T-cell (primary cell): ENCODE data around the gene GPR55. TPM values are rescaled to one million over a fixed set of nuclear protein-coding genes. Genes with fewer than 3 reads are reported as not detected.

Experiments used
- ATAC-seq, 4 experiments: fragments of 200-7000 bp in 3 of 4; fragments of 150-1000 bp in 1 of 4; cut with Tn5 transposase; replicated peaks in 1 of 4; 1 replicate in 3 of 4; 2 replicates in 1 of 4; pipeline ENCODE4 v1.10.0; 2021; ENCODE audit warnings: moderate library complexity in 3 of 4, mild to moderate bottlenecking in 2 of 4, moderate number of reproducible peaks in 1 of 4
- CTCF ChIA-PET, 2 donors: fragments of 300-600 bp; sonication (Branson Sonifier 250); formaldehyde crosslinking; loops; one replicate each; lab custom pipeline; 2022; ENCODE audit warnings: antibody characterized with exemption in 2 of 2; lab: Charles Lee
- POLR2A ChIA-PET, 2 donors: fragments of 300-600 bp; sonication (Branson Sonifier 250); formaldehyde crosslinking; loops; one replicate each; lab custom pipeline; 2022; ENCODE audit warnings: antibody characterized with exemption in 2 of 2; lab: Charles Lee
- DNase-seq, 35 experiments: peaks; one replicate each; pipeline versions ENCODE4 v3.0.0 to v3.0.0-alpha.2; 2013 to 2023
- H3K27ac ChIP-seq: one replicate; pipeline ENCODE4 v1.5.1; 2013; ENCODE audit warnings: low read length
- H3K27me3 ChIP-seq, 2 experiments: replicated peaks in 1 of 2; 1 replicate in 1 of 2; 2 replicates in 1 of 2; pipeline versions ENCODE4 v1.6.1 to v1.7.0; 2013; ENCODE audit warnings: low read length in 1 of 2, mixed read lengths in 1 of 2; ENCODE audit not compliant: control insufficient read depth in 2 of 2, insufficient read depth in 2 of 2; ENCODE audit errors: extremely low read depth in 1 of 2
- H3K36me3 ChIP-seq, 2 donors: 1 replicate in 1 of 2; 2 replicates in 1 of 2; pipeline versions ENCODE4 v1.6.1 to v1.7.0; 2013; ENCODE audit warnings: low read length in 1 of 2; ENCODE audit not compliant: control insufficient read depth in 2 of 2, insufficient read depth in 1 of 2; ENCODE audit errors: extremely low read depth in 1 of 2
- H3K4me1 ChIP-seq, 2 experiments: 1 replicate in 1 of 2; 2 replicates in 1 of 2; pipeline versions ENCODE4 v1.6.1 to v1.7.0; 2013; ENCODE audit warnings: low read length in 2 of 2, mixed read lengths in 1 of 2; ENCODE audit not compliant: insufficient read depth in 2 of 2, control insufficient read depth in 1 of 2; ENCODE audit errors: extremely low read depth in 1 of 2
- H3K4me3 ChIP-seq, 2 donors: 1 replicate in 1 of 2; 2 replicates in 1 of 2; pipeline versions ENCODE4 v1.5.1 to v1.7.0; 2013; ENCODE audit warnings: mild to moderate bottlenecking in 2 of 2, low read length in 1 of 2, moderate library complexity in 1 of 2; ENCODE audit not compliant: control insufficient read depth in 1 of 2; ENCODE audit errors: extremely low read depth in 1 of 2
- H3K9me3 ChIP-seq: 2 replicates; pipeline ENCODE4 v1.7.0; 2013
- H3K27ac Mint-ChIP-seq, 2 donors: one replicate each; pipeline ENCODE4 v1.8.0; 2020 to 2021; ENCODE audit warnings: mild to moderate bottlenecking in 2 of 2, mixed read lengths in 2 of 2
- H3K27me3 Mint-ChIP-seq, 2 donors: one replicate each; pipeline ENCODE4 v1.8.0; 2021 to 2022; ENCODE audit warnings: mixed read lengths in 2 of 2
- H3K36me3 Mint-ChIP-seq: one replicate; pipeline ENCODE4 v1.8.0; 2021; ENCODE audit warnings: mixed read lengths
- H3K4me1 Mint-ChIP-seq, 3 donors: one replicate each; pipeline ENCODE4 v1.8.0; 2020 to 2022; ENCODE audit warnings: mixed read lengths in 3 of 3, mild to moderate bottlenecking in 1 of 3
- H3K4me3 Mint-ChIP-seq, 3 donors: one replicate each; pipeline ENCODE4 v1.8.0; 2020 to 2022; ENCODE audit warnings: mild to moderate bottlenecking in 3 of 3, mixed read lengths in 3 of 3, moderate library complexity in 3 of 3
- H3K9me3 Mint-ChIP-seq, 3 donors: one replicate each; pipeline ENCODE4 v1.8.0; 2020 to 2022; ENCODE audit warnings: mixed read lengths in 3 of 3
- WGBS: methylation state at CpG from one replicate; pipeline ENCODE4 v1.1.5; 2013; ENCODE audit warnings: missing lambda C conversion rate; ENCODE audit not compliant: insufficient coverage; 5-methylcytosine and 5-hydroxymethylcytosine counted together
- total RNA-seq, 35 experiments: library from RNA in 6 of 35; stranded (reverse) in 6 of 35; fragments of 120-200 nt in 1 of 35; gene quantifications; one replicate each; pipeline versions ENCODE4 v1.2.1 to v1.2.4 and lab custom pipeline; 2013 to 2026

Gene GPR55
- total RNA-seq, 5 donors from 2014 or later (not counting 1 experiment from before 2014, with no cell fraction given) = 2.7 to 15.5 (median 7.8) TPM

GRCh38 chr2:230940471-230940815 is 15.4 kb upstream of the GPR55 start:
- DNase-seq (no peak), ATAC-seq (no peak)
- Mint-ChIP-seq H3K27me3 (peaks cover 4 to 8% of the 10 kb centered on the region in 2 donors), H3K36me3 (no peaks in the 10 kb centered on the region), H3K4me3 (no peak overlapping the region), H3K4me1 (peaks cover 6 to 10% (median 7%) of the 10 kb centered on the region in 3 donors), H3K27ac (no peak overlapping the region), H3K9me3 (peaks cover 5 to 16% (median 10%) of the 10 kb centered on the region in 3 donors)
- Histone ChIP-seq H3K27ac (no peak overlapping the region), H3K27me3 (peaks cover 0 to 29% of the 10 kb centered on the region in 2 experiments), H3K36me3 (no peaks in the 10 kb centered on the region), H3K4me1 (peaks cover 0 to 13% of the 10 kb centered on the region in 2 experiments), H3K4me3 (no peak overlapping the region), H3K9me3 (peaks cover 3% of the 10 kb centered on the region)
- POLR2A ChIA-PET = no interaction called here
- CTCF ChIA-PET = interaction anchor here in 1 of 2 donors (0.6 kb wide), 1 partner anchor 17 kb away, joined by 5 read pairs; no protein-coding TSS in a partner anchor
- WGBS = 94% methylated on average over 9 of the region's 9 CpGs

DNA sequence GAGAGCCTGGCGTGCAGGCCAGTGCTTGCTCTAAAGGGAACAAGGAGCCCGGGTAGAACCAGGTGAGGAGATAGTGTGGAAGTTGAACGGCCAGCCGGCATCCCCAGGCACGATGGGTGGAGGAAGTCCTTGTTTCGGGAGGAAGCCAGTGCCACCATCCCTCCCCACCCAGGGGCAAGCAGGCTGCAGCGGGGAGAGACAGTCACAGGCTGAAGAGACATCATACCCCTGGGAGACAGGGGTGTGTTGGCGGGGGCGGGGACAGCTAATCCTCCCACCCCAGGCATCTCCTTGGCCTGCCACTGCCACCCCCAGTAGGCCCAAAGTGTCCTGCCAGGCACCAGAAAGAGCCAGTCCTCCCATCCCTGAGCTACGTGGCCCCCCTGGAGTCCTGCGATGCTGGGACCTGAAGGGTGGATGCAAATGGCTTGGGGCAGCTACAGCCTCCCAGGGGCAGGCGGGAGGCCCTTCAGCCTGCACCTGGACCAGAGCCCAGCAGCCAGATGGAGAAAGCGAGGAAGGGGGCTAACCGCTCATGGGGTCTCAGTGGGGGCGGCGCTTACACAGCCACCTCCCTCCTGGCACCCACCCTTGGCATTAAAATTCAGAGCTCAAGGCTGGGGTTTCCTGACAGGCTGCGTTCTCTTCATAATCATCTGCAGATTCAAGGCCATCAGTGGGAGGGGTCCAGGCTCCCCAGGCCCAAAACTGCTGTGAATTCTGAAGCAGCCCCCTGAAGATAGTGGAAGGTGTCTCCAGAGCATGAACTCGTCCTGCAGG is 14.8 kb upstream of the GPR55 start:
- ATAC-seq (no peak), DNase-seq (no peak)
- H3K4me1 Mint-ChIP-seq = peaks cover 6 to 10% (median 7%) of the 10 kb centered on the region in 3 donors
- ChIA-PET POLR2A (no interaction called here), CTCF (interaction anchor here in 1 of 2 donors (0.6 kb wide), 2 partner anchors 17 to 119 kb away, joined by 4 to 5 read pairs; no protein-coding TSS in a partner anchor)
- no peak overlapping the region for H3K4me3 ChIP-seq
- no peaks in the 10 kb centered on the region for H3K36me3 ChIP-seq
- peaks cover 4 to 8% of the 10 kb centered on the region in 2 donors for H3K27me3 Mint-ChIP-seq
- no peak overlapping the region for H3K27ac ChIP-seq
- H3K27me3 ChIP-seq = peaks cover 0 to 33% of the 10 kb centered on the region in 2 experiments
- peaks cover 3% of the 10 kb centered on the region for H3K9me3 ChIP-seq
- no peaks in the 10 kb centered on the region for H3K36me3 Mint-ChIP-seq
- no peak overlapping the region for H3K27ac Mint-ChIP-seq
- H3K4me3 Mint-ChIP-seq = no peak overlapping the region
- peaks cover 0 to 13% of the 10 kb centered on the region in 2 experiments for H3K4me1 ChIP-seq
- H3K9me3 Mint-ChIP-seq = peaks cover 5 to 18% (median 10%) of the 10 kb centered on the region in 3 donors
- WGBS = 93% methylated on average over 8 of the region's 18 CpGs

GRCh38 chr2:230939066-230939591 is 14.1 kb upstream of the GPR55 start:
- H3K36me3 Mint-ChIP-seq = no peaks in the 10 kb centered on the region
- H3K36me3 ChIP-seq = no peaks in the 10 kb centered on the region
- WGBS = 97% methylated on average over 5 of the region's 7 CpGs
- peaks cover 3% of the 10 kb centered on the region for H3K9me3 ChIP-seq
- DNase-seq (no peak), ATAC-seq (no peak)
- H3K27me3 Mint-ChIP-seq = peaks cover 4 to 8% of the 10 kb centered on the region in 2 donors
- POLR2A ChIA-PET = no interaction called here
- H3K4me3 Mint-ChIP-seq = no peak overlapping the region
- peaks cover 0 to 12% of the 10 kb centered on the region in 2 experiments for H3K4me1 ChIP-seq
- H3K27ac Mint-ChIP-seq = no peak overlapping the region
- CTCF ChIA-PET = interaction anchor here in 1 of 2 donors (0.6 kb wide), 1 partner anchor 119 kb away, joined by 4 read pairs; no protein-coding TSS in a partner anchor
- H3K27ac ChIP-seq = no peak overlapping the region
- peaks cover 0 to 39% of the 10 kb centered on the region in 2 experiments for H3K27me3 ChIP-seq
- peaks cover 6 to 10% (median 7%) of the 10 kb centered on the region in 3 donors for H3K4me1 Mint-ChIP-seq
- H3K9me3 Mint-ChIP-seq = peaks cover 5 to 18% (median 10%) of the 10 kb centered on the region in 3 donors
- no peak overlapping the region for H3K4me3 ChIP-seq

- POLR2A ChIA-PET = interaction anchor here in 1 of 2 donors (0.6 kb wide), 1 partner anchor 15 kb away, joined by 5 read pairs; no protein-coding TSS in a partner anchor
Measured at GRCh38 chr2:230938516-230939065, 13.5 kb upstream of the GPR55 start.

DNA sequence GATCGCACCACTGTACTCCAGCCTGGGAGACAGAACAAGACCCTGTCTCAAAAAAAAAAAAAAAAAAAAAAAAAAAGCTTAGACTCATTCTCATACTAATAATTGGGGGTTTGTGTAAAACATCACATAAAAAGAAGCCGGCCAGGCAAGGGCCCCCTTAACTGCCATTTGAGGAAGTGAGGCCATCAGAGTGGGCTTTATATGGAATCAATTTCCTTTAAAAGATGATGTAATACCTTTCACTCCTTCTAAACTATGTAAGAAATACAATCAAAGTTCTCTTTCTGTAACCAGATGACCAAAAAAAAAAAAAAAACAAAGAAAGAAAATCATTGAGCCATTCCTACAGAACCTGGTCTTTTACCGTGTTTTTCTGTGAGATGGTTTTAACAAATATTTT is 13.1 kb upstream of the GPR55 start:
- POLR2A ChIA-PET = interaction anchor here in 1 of 2 donors (0.6 kb wide), 1 partner anchor 15 kb away, joined by 5 read pairs; no protein-coding TSS in a partner anchor
- H3K4me3 Mint-ChIP-seq = no peak overlapping the region
- WGBS = no CpG with 5 or more reads among the region's 3 CpGs

More at GRCh38 chr2:230938516-230939065, 13.5 kb upstream of the GPR55 start:
- no peak for DNase-seq
- H3K36me3 ChIP-seq = no peaks in the 10 kb centered on the region
- peaks cover 3% of the 10 kb centered on the region for H3K9me3 ChIP-seq
- H3K4me3 ChIP-seq = no peak overlapping the region
- peaks cover 0 to 41% of the 10 kb centered on the region in 2 experiments for H3K27me3 ChIP-seq
- Mint-ChIP-seq H3K36me3 (no peaks in the 10 kb centered on the region), H3K27ac (no peak overlapping the region), H3K27me3 (peaks cover 2 to 8% of the 10 kb centered on the region in 2 donors), H3K4me1 (peaks cover 4 to 6% (median 6%) of the 10 kb centered on the region in 3 donors), H3K4me3 (no peak overlapping the region), H3K9me3 (peaks cover 5 to 18% (median 10%) of the 10 kb centered on the region in 3 donors)
- CTCF ChIA-PET = no interaction called here
- ATAC-seq = no peak
- H3K27ac ChIP-seq = no peak overlapping the region
- 90% methylated on average over 10 of the region's 12 CpGs for WGBS
- peaks cover 0 to 6% of the 10 kb centered on the region in 2 experiments for H3K4me1 ChIP-seq

GRCh38 chr2:230937362-230937761 is 12.3 kb upstream of the GPR55 start:
- Mint-ChIP-seq H3K27ac (no peak overlapping the region), H3K9me3 (peaks cover 5 to 18% (median 10%) of the 10 kb centered on the region in 3 donors), H3K27me3 (peaks cover 0 to 4% of the 10 kb centered on the region in 2 donors), H3K4me1 (peaks cover 5 to 6% (median 5%) of the 10 kb centered on the region in 3 donors), H3K4me3 (no peak overlapping the region), H3K36me3 (no peaks in the 10 kb centered on the region)
- no peak for DNase-seq
- H3K4me3 ChIP-seq = no peak overlapping the region
- POLR2A ChIA-PET = no interaction called here
- H3K27me3 ChIP-seq = peaks cover 0 to 40% of the 10 kb centered on the region in 2 experiments
- peaks cover 0 to 9% of the 10 kb centered on the region in 2 experiments for H3K4me1 ChIP-seq
- no peaks in the 10 kb centered on the region for H3K36me3 ChIP-seq
- no peak overlapping the region for H3K27ac ChIP-seq
- ATAC-seq = no peak
- CTCF ChIA-PET = interaction anchor here (0.6 to 1.0 kb wide), 3 partner anchors 22 to 236 kb away, joined by 3 to 4 read pairs (median 3); no protein-coding TSS in a partner anchor
- H3K9me3 ChIP-seq = peaks cover 3% of the 10 kb centered on the region
- no CpG with 5 or more reads among the region's 4 CpGs for WGBS

More for the DNA sequence above, 13.1 kb upstream of the GPR55 start:
- Mint-ChIP-seq H3K4me1 (peaks cover 0 to 6% (median 2%) of the 10 kb centered on the region in 3 donors), H3K36me3 (no peaks in the 10 kb centered on the region), H3K27ac (no peak overlapping the region), H3K27me3 (peaks cover 2 to 8% of the 10 kb centered on the region in 2 donors), H3K9me3 (peaks cover 5 to 18% (median 10%) of the 10 kb centered on the region in 3 donors)
- no peaks in the 10 kb centered on the region for H3K36me3 ChIP-seq
- peaks cover 0 to 41% of the 10 kb centered on the region in 2 experiments for H3K27me3 ChIP-seq
- no peak overlapping the region for H3K4me3 ChIP-seq
- DNase-seq (no peak), ATAC-seq (no peak)
- no peak overlapping the region for H3K27ac ChIP-seq
- CTCF ChIA-PET = no interaction called here
- peaks cover 3% of the 10 kb centered on the region for H3K9me3 ChIP-seq
- H3K4me1 ChIP-seq = peaks cover 0 to 3% of the 10 kb centered on the region in 2 experiments
